HepG2 (cell line): ENCODE data around the gene MYL6. TPM values are rescaled to one million over a fixed set of nuclear protein-coding genes. Genes with fewer than 3 reads are reported as not detected.

Source experiments
- ATAC-seq: fragments of 200-7000 bp; cut with Tn5 transposase; 3 replicates; pipeline ENCODE4 v1.9.1; 2020; ENCODE audit warnings: mild to moderate bottlenecking, moderate library complexity
- BruUV-seq: library from RNA; stranded (reverse); fragments of 400-500 nt; replicated peaks from 2 replicates; lab custom pipeline; 2021; lab: Mats Ljungman, UMichigan
- CTCF ChIA-PET: fragments of 300-600 bp; formaldehyde crosslinking; extraction: SDS; loops from one replicate; lab custom pipeline; 2021; ENCODE audit warnings: low total read pairs, inconsistent platforms, low intra/inter-chr PET ratio; lab: Yijun Ruan, JAX
- POLR2A ChIA-PET: fragments of 350-600 bp; sonication (Branson Sonifier 250); formaldehyde crosslinking; loops from one replicate; lab custom pipeline; 2020; ENCODE audit warnings: antibody characterized with exemption, inconsistent platforms; lab: Yijun Ruan, JAX
- DNase-seq: peaks from one replicate; pipeline ENCODE4 v3.0.0-alpha.2; 2015; ENCODE audit warnings: low spot score
- FAIRE-seq: peaks from 3 replicates; lab custom pipeline; 2011; peaks lifted over from hg19 to GRCh38; lab: Jason Lieb, UNC
- H2AFZ ChIP-seq: one replicate; pipeline ENCODE4 v1.6.1; 2011; ENCODE audit warnings: low read length, inconsistent platforms
- H3K27ac ChIP-seq: fragments of 300-600 bp; 3 replicates; pipeline ENCODE4 v1.8.0; 2011; ENCODE audit warnings: mixed run types, mild to moderate bottlenecking, mixed read lengths, low read length, inconsistent platforms; ENCODE audit not compliant: insufficient read depth; ENCODE audit errors: extremely low read length
- H3K27me3 ChIP-seq, 2 experiments: fragments of 200-600 bp in 1 of 2; 2 replicates in 1 of 2; 3 replicates in 1 of 2; pipeline versions ENCODE4 v1.6.0 to v1.8.0; 2011; ENCODE audit warnings: low read length in 2 of 2, mild to moderate bottlenecking in 2 of 2, moderate library complexity in 2 of 2, inconsistent platforms in 1 of 2; ENCODE audit not compliant: insufficient read depth in 2 of 2, control insufficient read depth in 1 of 2
- H3K36me3 ChIP-seq, 2 experiments: fragments of 200-600 bp in 1 of 2; replicated peaks in 1 of 2; 2 replicates in 1 of 2; 3 replicates in 1 of 2; pipeline versions ENCODE4 v1.5.1 to v1.8.0; 2011; ENCODE audit warnings: low read length in 2 of 2, inconsistent platforms in 1 of 2; ENCODE audit not compliant: insufficient read depth in 2 of 2, control insufficient read depth in 1 of 2
- H3K4me1 ChIP-seq: 2 replicates; pipeline ENCODE4 v1.5.1; 2012; ENCODE audit warnings: low read length, inconsistent platforms; ENCODE audit not compliant: insufficient read depth
- H3K4me2 ChIP-seq: 2 replicates; pipeline ENCODE4 v1.6.0; 2011; ENCODE audit warnings: low read depth, low read length, inconsistent platforms
- H3K4me3 ChIP-seq, 3 experiments: fragments of 200-600 bp in 1 of 3; sonication (generic), shearing (Covaris generic) in 1 of 3; replicated peaks in 1 of 3; 2 replicates each; pipeline ENCODE4 v1.5.1; 2011 to 2016; ENCODE audit warnings: low read length in 3 of 3, inconsistent platforms in 2 of 3, low read depth in 2 of 3, mild to moderate bottlenecking in 2 of 3, control low read depth in 1 of 3, mixed read lengths in 1 of 3; ENCODE audit not compliant: insufficient read depth in 1 of 3
- H3K79me2 ChIP-seq: one replicate; pipeline ENCODE4 v1.6.1; 2011; ENCODE audit warnings: low read length, inconsistent platforms; ENCODE audit not compliant: insufficient read depth
- H3K9ac ChIP-seq: 2 replicates; pipeline ENCODE4 v1.6.0; 2011; ENCODE audit warnings: mild to moderate bottlenecking, low read depth, low read length, inconsistent platforms; ENCODE audit not compliant: insufficient read depth
- H3K9me3 ChIP-seq: 2 replicates; pipeline ENCODE4 v1.5.1; 2012; ENCODE audit warnings: mild to moderate bottlenecking, low read length
- H4K20me1 ChIP-seq: 2 replicates; pipeline ENCODE4 v1.6.0; 2011; ENCODE audit warnings: inconsistent platforms, mild to moderate bottlenecking, low read length, moderate library complexity; ENCODE audit not compliant: insufficient read depth
- HHEX ChIP-seq: IDR thresholded peaks from 2 replicates; pipeline ENCODE4 v1.6.1; 2016; ENCODE audit warnings: control low read depth
- NR2F6 ChIP-seq, 2 experiments: IDR thresholded peaks; 2 replicates each; pipeline ENCODE4 v1.6.1; 2016; ENCODE audit warnings: antibody characterized with exemption in 1 of 2, mild to moderate bottlenecking in 1 of 2
- SIX4 ChIP-seq: sonication (generic); formaldehyde crosslinking; IDR thresholded peaks from 2 replicates; pipeline ENCODE4 v1.4.0; 2020; ENCODE audit warnings: missing genetic modification reagents
- ZBTB40 ChIP-seq, 2 experiments: fragments of 450-650 bp in 1 of 2; sonication (generic) in 1 of 2; formaldehyde crosslinking in 1 of 2; IDR thresholded peaks; 2 replicates each; pipeline versions ENCODE4 v1.6.1 to v1.8.0; 2016 to 2022; ENCODE audit warnings: antibody characterized with exemption in 1 of 2, mild to moderate bottlenecking in 1 of 2, missing genetic modification reagents in 1 of 2
- ZNF292 ChIP-seq: sonication (generic); formaldehyde crosslinking; IDR thresholded peaks from 2 replicates; pipeline ENCODE4 v1.8.1; 2022; ENCODE audit warnings: mild to moderate bottlenecking, low read depth, missing genetic modification reagents, borderline replicate concordance
- WGBS: methylation state at CpG from one replicate; pipeline ENCODE4 v1.1.6; 2017; ENCODE audit warnings: low lambda C conversion rate; 5-methylcytosine and 5-hydroxymethylcytosine counted together
- in situ Hi-C: cut with HindIII; loops from 2 replicates; pipeline ENCODE4 v1.10.0; 2017; ENCODE audit warnings: low pct_unique_long_range_greater_than_20kb; ENCODE audit not compliant: extremely low pct_ligation_motif_present
- intact Hi-C: fragments of 100-400 bp; cut with micrococcal nuclease; formaldehyde crosslinking; loops from one replicate; pipeline ENCODE4 v1.10.0; 2022; ENCODE audit not compliant: unreplicated experiment
- polyA plus RNA-seq, 8 experiments: library from polyadenylated mRNA; depleted of rRNA in 3 of 8; stranded (reverse) in 7 of 8; unstranded in 1 of 8; fragments of >200 nt; fragmentation: Illumina TruSeq in 4 of 8; extraction: Trizol in 4 of 8; gene quantifications; 2 replicates each; pipeline versions ENCODE4 v1.2.1 to v1.2.3, GENCODE V29; 2011 to 2016; ENCODE audit warnings: low read depth in 4 of 8, missing spikeins in 1 of 8, mixed read lengths in 1 of 8; ENCODE audit not compliant: insufficient read depth in 1 of 8
- total RNA-seq, 5 experiments: library from RNA; depleted of rRNA; stranded (reverse); fragments of >200 nt; fragmentation: Illumina TruSeq; extraction: Trizol; gene quantifications; 2 replicates each; pipeline ENCODE4 v1.2.3, GENCODE V29; 2016; ENCODE audit warnings: low read depth in 1 of 5
- TF ChIP-seq, protein P1 (sequence below): sonication (generic); formaldehyde crosslinking; IDR thresholded peaks from 2 replicates; pipeline ENCODE4 v1.8.0; 2022; ENCODE audit warnings: mild to moderate bottlenecking, missing genetic modification reagents, moderate library complexity

The MYL6 gene
- total and polyA plus RNA-seq, 2 of the 13 experiments (the other 11 are each of a cell fraction or from before 2014, with no cell fraction given): 1,127 to 1,192 TPM

DNA sequence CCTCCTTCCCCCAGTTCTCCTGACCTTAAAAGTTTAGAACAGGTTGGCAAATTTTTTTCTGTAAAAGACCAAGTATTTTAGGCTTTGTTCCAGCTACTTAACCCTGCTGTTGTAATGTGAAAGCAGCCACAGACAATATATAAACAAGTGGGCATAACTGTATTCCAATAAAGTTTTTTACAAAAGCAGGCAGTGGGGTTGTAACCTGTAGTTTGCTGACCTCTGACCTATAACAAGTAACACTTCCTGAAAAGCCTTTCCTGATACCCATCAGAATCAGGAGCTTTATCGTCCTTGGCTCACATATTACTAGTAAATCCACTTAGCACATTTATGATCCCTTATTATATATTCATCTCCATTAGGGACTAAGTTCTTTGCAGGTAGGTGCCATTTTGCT lies 44.2 kb downstream of the MYL6 start:
- H3K27me3 ChIP-seq: no peaks in the 10 kb centered on the region
- 88% methylated on average over 1 of the region's 1 CpG for WGBS
- DNase-seq (no peak), ATAC-seq (no peak), FAIRE-seq (no peak)
- TF ChIP-seq, protein P1, sequence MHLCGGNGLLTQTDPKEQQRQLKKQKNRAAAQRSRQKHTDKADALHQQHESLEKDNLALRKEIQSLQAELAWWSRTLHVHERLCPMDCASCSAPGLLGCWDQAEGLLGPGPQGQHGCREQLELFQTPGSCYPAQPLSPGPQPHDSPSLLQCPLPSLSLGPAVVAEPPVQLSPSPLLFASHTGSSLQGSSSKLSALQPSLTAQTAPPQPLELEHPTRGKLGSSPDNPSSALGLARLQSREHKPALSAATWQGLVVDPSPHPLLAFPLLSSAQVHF (CRISPR knock-in tag): no peak
- TF ChIP-seq NR2F6 (IDR thresholded peaks at IDR 0.05) (0 out of 2 replicates have a peak, but pooled peaks have one; percentile 21), NR2F6 (CRISPR knock-in tag; IDR thresholded peaks at IDR 0.05) (no peak), SIX4 (no peak), ZNF292 (no peak), HHEX (CRISPR knock-in tag) (no peak), ZBTB40 (IDR thresholded peaks at IDR 0.05) (peak; percentile 60), ZBTB40 (CRISPR knock-in tag; IDR thresholded peaks at IDR 0.05) (peak; percentile 92)
- no peak overlapping the region for H3K9ac ChIP-seq
- in situ Hi-C loops (no loop called here), intact Hi-C loops (no loop called here)
- no peak overlapping the region for H3K27ac ChIP-seq
- no peaks in the 10 kb centered on the region for H4K20me1 ChIP-seq
- no peak overlapping the region for H3K4me2 ChIP-seq
- no peak overlapping the region for H3K4me3 ChIP-seq
- no peak overlapping the region for H2AFZ ChIP-seq
- H3K9me3 ChIP-seq: no peaks in the 10 kb centered on the region
- POLR2A ChIA-PET: interaction anchor here (1.6 kb wide), 1 partner anchor 19 kb away, joined by 11 read pairs; the partner anchor contains the start of gene RNF41
- no TSS peak for BruUV-seq
- CTCF ChIA-PET: no interaction called here
- H3K36me3 ChIP-seq: peaks cover 10 to 26% of the 10 kb centered on the region in 2 experiments
- H3K4me1 ChIP-seq: no peaks in the 10 kb centered on the region
- H3K79me2 ChIP-seq: no peaks in the 10 kb centered on the region
